ENCODE measurements around the gene TNFRSF17. TPM values are rescaled to one million over a fixed set of nuclear protein-coding genes. Genes with fewer than 3 reads are reported as not detected.

TNFRSF17 gene
- total and polyA plus RNA-seq, 2 donors (not counting 3 experiments of a cell fraction or from before 2014, with no cell fraction given) = not detected

- dilution Hi-C loops (cut with MboI; ENCODE audit: extremely low pct_ligation_motif_present, low sequenced_read_pairs) = no loop called here
- no peak overlapping the region for H2AFZ ChIP-seq (ENCODE audit: low read depth, low read length)
- no peak overlapping the region for H3K9ac ChIP-seq (replicated peaks; ENCODE audit: extremely low read depth, insufficient read depth, low read length)
- H3K4me2 ChIP-seq (ENCODE audit: insufficient read depth, low read length) = no peak overlapping the region
- H3K27me3 ChIP-seq (ENCODE audit: control insufficient read depth in 2 of 2, insufficient read depth in 2 of 2, low read length in 2 of 2) = no peaks in the 10 kb centered on the region
- intact Hi-C loops (cut with micrococcal nuclease) = no loop called here
- H3K9me3 ChIP-seq (replicated peaks; ENCODE audit: control insufficient read depth, insufficient read depth, low read length) = no peaks in the 10 kb centered on the region
- ChIA-PET CTCF (no interaction called here), POLR2A (no interaction called here)
- FAIRE-seq (no peak), DNase-seq (ENCODE audit: low read depth, low spot score) (no peak)
- H3K4me1 ChIP-seq (ENCODE audit: control insufficient read depth, extremely low read depth, insufficient read depth, low read length) = no peaks in the 10 kb centered on the region
- H3K36me3 ChIP-seq (ENCODE audit: control insufficient read depth in 2 of 2, extremely low read depth in 1 of 2, insufficient read depth in 2 of 2, low read length in 2 of 2) = no peaks in the 10 kb centered on the region
- no TSS peak for BruUV-seq (replicated peaks)
- no peak for TF ChIP-seq FOS (IDR thresholded peaks at IDR 0.05; ENCODE audit: borderline replicate concordance, insufficient read depth, low read length)
- TF ChIP-seq POLR2A (IDR thresholded peaks at IDR 0.05; ENCODE audit: low read depth, low read length) = no peak
- no peak for TF ChIP-seq GATA2 (IDR thresholded peaks at IDR 0.05; ENCODE audit: insufficient read depth, insufficient read length, low read depth, low read length)
- TF ChIP-seq JUN (IDR thresholded peaks at IDR 0.05; ENCODE audit: borderline replicate concordance, insufficient read depth, insufficient read length, low read depth) = no peak
- TF ChIP-seq POLR2AphosphoS5 (IDR thresholded peaks at IDR 0.05; ENCODE audit: insufficient read depth, low read depth, low read length) = no peak
- TF ChIP-seq, protein P1, sequence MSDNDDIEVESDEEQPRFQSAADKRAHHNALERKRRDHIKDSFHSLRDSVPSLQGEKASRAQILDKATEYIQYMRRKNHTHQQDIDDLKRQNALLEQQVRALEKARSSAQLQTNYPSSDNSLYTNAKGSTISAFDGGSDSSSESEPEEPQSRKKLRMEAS (IDR thresholded peaks at IDR 0.05; ENCODE audit: insufficient read depth, insufficient read length) = no peak
- no peak for TF ChIP-seq MYC (IDR thresholded peaks at IDR 0.05; ENCODE audit: low read depth, low read length)
- no peak for TF ChIP-seq EZH2 (IDR thresholded peaks at IDR 0.05; ENCODE audit: borderline replicate concordance, low read depth, low read length, severe bottlenecking)
- no peak for TF ChIP-seq CTCF (IDR thresholded peaks at IDR 0.05; ENCODE audit: extremely low read depth in 1 of 2, insufficient read depth in 1 of 2, low read depth in 1 of 2, low read length in 2 of 2)
- H3K4me3 ChIP-seq (replicated peaks in 1 of 3; ENCODE audit: insufficient read depth in 1 of 3, low read depth in 1 of 3, low read length in 3 of 3) = no peak overlapping the region
- H3K27ac ChIP-seq (ENCODE audit: insufficient read depth, low read depth, low read length) = no peak overlapping the region
- no peaks in the 10 kb centered on the region for H3K9me1 ChIP-seq (replicated peaks; ENCODE audit: control insufficient read depth, extremely low read depth, insufficient read depth, low read length)
- no peaks in the 10 kb centered on the region for H4K20me1 ChIP-seq (replicated peaks; ENCODE audit: control insufficient read depth, extremely low read depth, insufficient read depth, low read length)
- no peaks in the 10 kb centered on the region for H3K79me2 ChIP-seq (ENCODE audit: control insufficient read depth, insufficient read depth, low read length)
Measured at GRCh38 chr16:12016291-12016947, 51.4 kb downstream of the TNFRSF17 start.
